GM23338 (cell line): Measurements from ENCODE around the gene APMAP. TPM values are rescaled to one million over a fixed set of nuclear protein-coding genes. Genes with fewer than 3 reads are reported as not detected.

Experiments
- ATAC-seq: fragments of 200-7000 bp; cut with Tn5 transposase; 3 replicates; pipeline ENCODE4 v1.9.1; 2020
- DNase-seq: peaks from one replicate; pipeline ENCODE4 v3.0.0-alpha.2; 2015; ENCODE audit warnings: low spot score
- H2AFZ ChIP-seq: fragments of 200-600 bp; sonication (generic); 2 replicates; pipeline ENCODE4 v1.8.0; 2016; ENCODE audit warnings: antibody characterized with exemption, mild to moderate bottlenecking, moderate library complexity
- H3F3A ChIP-seq: fragments of 200-600 bp; sonication (generic); replicated peaks from 2 replicates; pipeline ENCODE4 v1.8.0; 2017; ENCODE audit warnings: antibody characterized with exemption, mixed run types, low read depth
- H3K27ac ChIP-seq: fragments of 200-600 bp; sonication (generic); 2 replicates; pipeline ENCODE4 v1.6.1; 2016; ENCODE audit warnings: low read depth
- H3K27me3 ChIP-seq: fragments of 200-600 bp; sonication (generic); 2 replicates; pipeline ENCODE4 v1.8.0; 2016; ENCODE audit warnings: mild to moderate bottlenecking, mixed run types, moderate library complexity; ENCODE audit not compliant: insufficient read depth
- H3K36me3 ChIP-seq: fragments of 200-600 bp; sonication (generic); 2 replicates; pipeline ENCODE4 v1.8.0; 2016; ENCODE audit warnings: mild to moderate bottlenecking; ENCODE audit not compliant: insufficient read depth
- H3K4me1 ChIP-seq: fragments of 200-600 bp; sonication (generic); 2 replicates; pipeline ENCODE4 v1.8.0; 2016; ENCODE audit warnings: mild to moderate bottlenecking, moderate library complexity; ENCODE audit not compliant: insufficient read depth
- H3K4me2 ChIP-seq: fragments of 200-600 bp; sonication (generic); 2 replicates; pipeline ENCODE4 v1.7.1; 2017; ENCODE audit warnings: mixed run types
- H3K4me3 ChIP-seq: fragments of 200-600 bp; sonication (generic); 2 replicates; pipeline ENCODE4 v1.6.1; 2016; ENCODE audit warnings: mixed run types
- H3K79me2 ChIP-seq: fragments of 200-600 bp; sonication (generic); replicated peaks from 2 replicates; pipeline ENCODE4 v1.8.0; 2017; ENCODE audit warnings: mild to moderate bottlenecking; ENCODE audit not compliant: insufficient read depth
- H3K9me2 ChIP-seq: fragments of 200-600 bp; sonication (generic); 2 replicates; pipeline ENCODE4 v1.8.0; 2017; ENCODE audit not compliant: insufficient read depth
- H4K20me1 ChIP-seq: fragments of 200-600 bp; sonication (generic); replicated peaks from 2 replicates; pipeline ENCODE4 v1.8.0; 2017; ENCODE audit warnings: mild to moderate bottlenecking; ENCODE audit not compliant: insufficient read depth
- H3K27ac Mint-ChIP-seq: 2 replicates; pipeline ENCODE4 v1.8.0; 2020; ENCODE audit warnings: inconsistent platforms, mild to moderate bottlenecking, moderate library complexity, mixed read lengths
- H3K27me3 Mint-ChIP-seq: 3 replicates; pipeline ENCODE4 v1.8.0; 2022; ENCODE audit warnings: low read depth, mild to moderate bottlenecking, moderate library complexity, mixed read lengths, inconsistent platforms; ENCODE audit not compliant: insufficient read depth, poor library complexity
- H3K36me3 Mint-ChIP-seq: 3 replicates; pipeline ENCODE4 v1.8.0; 2021; ENCODE audit warnings: low read depth, mild to moderate bottlenecking, inconsistent platforms, moderate library complexity, mixed read lengths
- H3K4me1 Mint-ChIP-seq: 3 replicates; pipeline ENCODE4 v1.8.0; 2020; ENCODE audit warnings: mild to moderate bottlenecking, inconsistent platforms, mixed read lengths
- H3K4me3 Mint-ChIP-seq: 3 replicates; pipeline ENCODE4 v1.8.0; 2021; ENCODE audit warnings: moderate library complexity, mild to moderate bottlenecking, inconsistent platforms, mixed read lengths
- H3K9me3 Mint-ChIP-seq: 3 replicates; pipeline ENCODE4 v1.8.0; 2020; ENCODE audit warnings: moderate library complexity, mild to moderate bottlenecking, inconsistent platforms, mixed read lengths
- CREB1 ChIP-seq: fragments of 250-450 bp; sonication (Bioruptor Pico); IDR thresholded peaks from 2 replicates; pipeline ENCODE4 v1.5.0; 2020; ENCODE audit warnings: low read depth, mild to moderate bottlenecking, moderate library complexity
- CTCF ChIP-seq, 2 experiments: fragments of 200-600 bp in 1 of 2; sonication (generic) in 1 of 2; conservative IDR thresholded peaks; 2 replicates each; pipeline versions ENCODE4 v1.5.1 to v1.6.1; 2016 to 2017; ENCODE audit warnings: antibody characterized with exemption in 2 of 2, low read depth in 2 of 2, mild to moderate bottlenecking in 2 of 2, moderate library complexity in 1 of 2
- ETS1 ChIP-seq: IDR thresholded peaks from 2 replicates; pipeline ENCODE4 v1.6.1; 2016; ENCODE audit warnings: antibody characterized with exemption
- JUNB ChIP-seq: IDR thresholded peaks from one replicate; pipeline ENCODE4 v1.6.1; 2016; ENCODE audit warnings: antibody characterized with exemption; ENCODE audit not compliant: unreplicated experiment
- NANOG ChIP-seq: IDR thresholded peaks from 2 replicates; pipeline ENCODE4 v1.6.1; 2016; ENCODE audit warnings: antibody characterized with exemption, borderline replicate concordance
- POLR2AphosphoS5 ChIP-seq: IDR thresholded peaks from 2 replicates; pipeline ENCODE4 v1.6.1; 2016; ENCODE audit warnings: antibody characterized with exemption, low read depth
- REST ChIP-seq: IDR thresholded peaks from one replicate; pipeline ENCODE4 v1.6.1; 2018; ENCODE audit warnings: antibody characterized with exemption; ENCODE audit not compliant: unreplicated experiment
- STAT1 ChIP-seq: IDR thresholded peaks from one replicate; pipeline ENCODE4 v1.6.1; 2016; ENCODE audit warnings: antibody characterized with exemption; ENCODE audit not compliant: unreplicated experiment
- ZNF114 ChIP-seq: fragments of 250-450 bp; sonication (Bioruptor Pico); IDR thresholded peaks from 2 replicates; pipeline ENCODE4 v1.5.0; 2020; ENCODE audit warnings: mild to moderate bottlenecking, moderate library complexity
- ZNF331 ChIP-seq: fragments of 250-450 bp; sonication (Bioruptor Pico); IDR thresholded peaks from 2 replicates; pipeline ENCODE4 v1.5.0; 2020; ENCODE audit warnings: low read depth, mild to moderate bottlenecking, moderate library complexity
- ZNF462 ChIP-seq: fragments of 250-450 bp; sonication (Bioruptor Pico); IDR thresholded peaks from 2 replicates; pipeline ENCODE4 v1.5.0; 2020; ENCODE audit warnings: mild to moderate bottlenecking, moderate library complexity
- polyA plus RNA-seq: library from polyadenylated mRNA; unstranded; fragments of >200 nt; fragmentation: Nextera tagmentation; extraction: Ambion mirVana; gene quantifications from 2 replicates; pipeline ENCODE4 v1.2.1, GENCODE V29; 2016
- total RNA-seq: library from RNA; depleted of rRNA; stranded (reverse); fragments of >200 nt; shearing (Covaris generic); gene quantifications from 2 replicates; pipeline ENCODE4 v1.2.3, GENCODE V29; 2014

APMAP gene
- total and polyA plus RNA-seq, 2 experiments from 2014 or later = 31.7 to 72.3 TPM

GRCh38 chr20:24952376-24953208 lies 40.0 kb downstream of the APMAP start (continued):
- TF ChIP-seq REST (no peak), NANOG (no peak), POLR2AphosphoS5 (no peak)

GRCh38 chr20:24951536-24952083 lies 40.9 kb downstream of the APMAP start:
- H3K36me3 Mint-ChIP-seq = peaks cover 3% of the 10 kb centered on the region; the same call in 1 of the 3 replicates
- peaks cover 8% of the 10 kb centered on the region for H3K27me3 Mint-ChIP-seq
- Histone ChIP-seq H4K20me1 (no peaks in the 10 kb centered on the region), H3K4me2 (no peak overlapping the region), H3K79me2 (no peaks in the 10 kb centered on the region), H3K9me2 (no peaks in the 10 kb centered on the region), H3K4me1 (no peaks in the 10 kb centered on the region), H3K27me3 (no peaks in the 10 kb centered on the region), H3F3A (no peaks in the 10 kb centered on the region), H2AFZ (no peak overlapping the region), H3K36me3 (no peaks in the 10 kb centered on the region), H3K4me3 (no peak overlapping the region), H3K27ac (no peak overlapping the region)
- ATAC-seq (no peak), DNase-seq (no peak)
- no peak overlapping the region for H3K4me3 Mint-ChIP-seq
- peaks cover 11% of the 10 kb centered on the region for H3K9me3 Mint-ChIP-seq
- peaks cover 9% of the 10 kb centered on the region; the same call in 2 of the 3 replicates for H3K4me1 Mint-ChIP-seq
- no peak overlapping the region for H3K27ac Mint-ChIP-seq
- TF ChIP-seq NANOG = no peak
- no peak for TF ChIP-seq STAT1
- TF ChIP-seq ZNF462 (CRISPR knock-in tag) = no peak
- TF ChIP-seq ZNF114 (CRISPR knock-in tag) = no peak
- no peak for TF ChIP-seq CTCF (conservative IDR thresholded peaks at IDR 0.05; ENCODE audit: low read depth in 2 of 2)
- no peak for TF ChIP-seq JUNB
- no peak for TF ChIP-seq ETS1
- TF ChIP-seq ZNF331 (CRISPR knock-in tag) = no peak
- no peak for TF ChIP-seq POLR2AphosphoS5
- no peak for TF ChIP-seq CREB1 (CRISPR knock-in tag)
